Endothelial cell (in vitro differentiated cells): ENCODE results near the gene PANK4. TPM values are rescaled to one million over a fixed set of nuclear protein-coding genes. Genes with fewer than 3 reads are reported as not detected.

ENCODE experiments used
- DNase-seq: peaks from one replicate; pipeline ENCODE4 v3.0.0; 2021; ENCODE audit warnings: low spot score
- H3K27ac Mint-ChIP-seq: one replicate; pipeline ENCODE4 v1.8.0; 2021; ENCODE audit warnings: mixed read lengths, inconsistent platforms; ENCODE audit not compliant: unreplicated experiment
- H3K27me3 Mint-ChIP-seq: one replicate; pipeline ENCODE4 v1.8.0; 2021; ENCODE audit warnings: mild to moderate bottlenecking, moderate library complexity, mixed read lengths, inconsistent platforms; ENCODE audit not compliant: unreplicated experiment
- H3K36me3 Mint-ChIP-seq: one replicate; pipeline ENCODE4 v1.8.0; 2021; ENCODE audit warnings: mild to moderate bottlenecking, low read depth, mixed read lengths, inconsistent platforms; ENCODE audit not compliant: unreplicated experiment
- H3K4me1 Mint-ChIP-seq: one replicate; pipeline ENCODE4 v1.8.0; 2021; ENCODE audit warnings: mild to moderate bottlenecking, mixed read lengths, inconsistent platforms; ENCODE audit not compliant: unreplicated experiment
- H3K4me3 Mint-ChIP-seq: one replicate; pipeline ENCODE4 v1.8.0; 2021; ENCODE audit warnings: mild to moderate bottlenecking, mixed read lengths, inconsistent platforms; ENCODE audit not compliant: unreplicated experiment
- H3K9me3 Mint-ChIP-seq: one replicate; pipeline ENCODE4 v1.8.0; 2021; ENCODE audit warnings: mixed read lengths, inconsistent platforms; ENCODE audit not compliant: unreplicated experiment
- total RNA-seq: library from RNA; stranded (reverse); fragmentation: NEBNext Ultra II Directional; extraction: Animal tissue kit (Norgen Biotek cat#: 25700); gene quantifications from one replicate; pipeline ENCODE4 v1.2.1, GENCODE V29; 2021; ENCODE audit not compliant: unreplicated experiment
- TF ChIP-seq, protein P1 (sequence below): fragments of 200-600 bp; sonication (generic); IDR thresholded peaks from one replicate; pipeline ENCODE4 v1.5.0; 2021; ENCODE audit warnings: antibody characterized with exemption; ENCODE audit not compliant: unreplicated experiment

PANK4 gene
- total RNA-seq, 1 donor from 2014 or later: 32.3 TPM

DNA sequence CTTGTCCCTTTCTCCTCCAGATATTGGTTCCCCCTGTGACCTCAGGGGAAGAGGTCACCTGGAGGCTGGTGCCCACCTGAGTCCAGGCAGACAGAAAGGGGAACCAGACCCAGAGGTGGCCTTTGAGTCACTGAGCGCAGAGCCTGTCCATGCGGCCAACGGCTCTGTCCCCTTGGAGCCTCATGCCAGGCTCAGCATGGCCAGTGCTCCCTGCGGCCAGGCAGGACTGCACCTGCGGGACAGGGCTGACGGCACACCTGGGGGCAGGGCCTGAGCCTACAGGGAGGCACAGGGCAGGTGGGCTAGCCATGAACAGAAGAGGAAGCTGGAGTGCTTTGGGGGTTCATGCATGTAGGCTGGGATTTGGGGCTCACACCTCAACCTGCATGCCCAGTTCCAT lies 32.5 kb upstream of the PANK4 start:
- Mint-ChIP-seq H3K27me3 (peaks cover 7% of the 10 kb centered on the region), H3K36me3 (no peaks in the 10 kb centered on the region), H3K9me3 (no peaks in the 10 kb centered on the region), H3K4me1 (no peaks in the 10 kb centered on the region), H3K4me3 (no peak overlapping the region), H3K27ac (no peak overlapping the region)
- DNase-seq: no peak
- TF ChIP-seq, protein P1, sequence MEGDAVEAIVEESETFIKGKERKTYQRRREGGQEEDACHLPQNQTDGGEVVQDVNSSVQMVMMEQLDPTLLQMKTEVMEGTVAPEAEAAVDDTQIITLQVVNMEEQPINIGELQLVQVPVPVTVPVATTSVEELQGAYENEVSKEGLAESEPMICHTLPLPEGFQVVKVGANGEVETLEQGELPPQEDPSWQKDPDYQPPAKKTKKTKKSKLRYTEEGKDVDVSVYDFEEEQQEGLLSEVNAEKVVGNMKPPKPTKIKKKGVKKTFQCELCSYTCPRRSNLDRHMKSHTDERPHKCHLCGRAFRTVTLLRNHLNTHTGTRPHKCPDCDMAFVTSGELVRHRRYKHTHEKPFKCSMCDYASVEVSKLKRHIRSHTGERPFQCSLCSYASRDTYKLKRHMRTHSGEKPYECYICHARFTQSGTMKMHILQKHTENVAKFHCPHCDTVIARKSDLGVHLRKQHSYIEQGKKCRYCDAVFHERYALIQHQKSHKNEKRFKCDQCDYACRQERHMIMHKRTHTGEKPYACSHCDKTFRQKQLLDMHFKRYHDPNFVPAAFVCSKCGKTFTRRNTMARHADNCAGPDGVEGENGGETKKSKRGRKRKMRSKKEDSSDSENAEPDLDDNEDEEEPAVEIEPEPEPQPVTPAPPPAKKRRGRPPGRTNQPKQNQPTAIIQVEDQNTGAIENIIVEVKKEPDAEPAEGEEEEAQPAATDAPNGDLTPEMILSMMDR: no peak

DNA sequence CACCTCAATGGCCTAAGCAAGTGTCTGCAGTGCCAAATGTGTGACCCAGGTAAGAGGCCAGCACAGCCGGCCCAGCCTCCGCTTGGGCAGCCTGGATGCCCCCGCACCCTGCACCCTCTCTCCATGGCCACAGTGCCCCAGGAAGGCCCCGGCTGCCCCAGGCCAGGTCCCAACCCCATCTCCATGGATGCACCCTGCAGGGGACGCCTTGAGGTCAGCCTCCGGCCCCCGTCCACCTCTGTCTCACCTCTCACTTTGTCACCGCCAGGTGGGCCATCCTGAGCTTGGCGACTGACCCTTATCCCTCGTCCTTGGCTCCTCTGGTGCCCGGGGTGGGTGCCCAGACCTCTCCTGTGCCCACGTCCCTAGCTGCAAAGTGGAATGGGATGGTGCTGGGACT lies 32.0 kb upstream of the PANK4 start:
- H3K27me3 Mint-ChIP-seq: peaks cover 9% of the 10 kb centered on the region
- no peaks in the 10 kb centered on the region for H3K9me3 Mint-ChIP-seq
- H3K4me1 Mint-ChIP-seq: no peaks in the 10 kb centered on the region
- DNase-seq: no peak
- TF ChIP-seq, protein P1: no peak
- no peaks in the 10 kb centered on the region for H3K36me3 Mint-ChIP-seq
- H3K27ac Mint-ChIP-seq: no peak overlapping the region
- H3K4me3 Mint-ChIP-seq: no peak overlapping the region

DNA sequence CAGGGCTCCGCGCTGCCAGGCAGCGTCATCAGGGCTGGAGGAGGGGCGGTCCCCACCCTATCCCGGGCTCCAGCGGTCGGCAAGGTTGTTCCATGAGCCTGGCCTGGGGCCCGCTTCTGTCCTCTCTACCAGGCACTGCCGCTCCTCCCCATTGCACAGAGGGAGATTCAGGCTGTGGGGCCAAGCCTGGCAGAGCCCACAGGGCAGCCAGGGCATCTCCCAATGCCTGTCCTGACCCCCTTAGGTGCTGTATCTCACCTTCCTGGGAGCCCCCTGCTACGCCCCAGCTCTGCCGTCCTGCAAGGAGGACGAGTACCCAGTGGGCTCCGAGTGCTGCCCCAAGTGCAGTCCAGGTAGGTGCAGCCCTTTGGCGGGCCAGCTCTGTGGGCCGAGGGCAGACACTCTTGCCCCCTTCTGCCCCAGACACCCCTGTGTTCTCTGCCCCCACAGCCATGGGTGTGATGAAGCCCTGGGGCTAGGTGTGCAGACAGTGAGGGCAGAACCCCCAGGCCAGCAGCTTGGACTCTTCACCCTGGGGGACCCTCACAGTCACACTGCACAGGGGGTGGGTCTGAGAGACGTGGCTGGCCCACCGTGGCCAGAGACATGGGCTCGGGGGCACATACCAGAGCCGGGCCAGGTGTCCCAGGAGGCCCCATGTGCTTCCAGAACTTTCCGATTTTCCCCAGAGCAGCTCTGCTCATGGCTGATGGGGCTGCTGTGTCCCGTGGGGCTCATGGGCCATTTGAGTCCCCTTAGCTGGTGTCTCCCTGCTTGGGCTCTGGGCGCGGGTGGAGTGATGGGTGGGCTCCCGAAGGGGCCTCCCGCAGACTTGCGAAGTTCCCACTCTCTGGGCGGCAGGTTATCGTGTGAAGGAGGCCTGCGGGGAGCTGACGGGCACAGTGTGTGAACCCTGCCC lies 31.3 kb upstream of the PANK4 start:
- no peaks in the 10 kb centered on the region for H3K4me1 Mint-ChIP-seq
- no peak overlapping the region for H3K4me3 Mint-ChIP-seq
- H3K27ac Mint-ChIP-seq: no peak overlapping the region
- H3K9me3 Mint-ChIP-seq: no peaks in the 10 kb centered on the region
- no peak for DNase-seq
- no peaks in the 10 kb centered on the region for H3K36me3 Mint-ChIP-seq
- TF ChIP-seq, protein P1: no peak
- H3K27me3 Mint-ChIP-seq: peaks cover 7% of the 10 kb centered on the region

DNA sequence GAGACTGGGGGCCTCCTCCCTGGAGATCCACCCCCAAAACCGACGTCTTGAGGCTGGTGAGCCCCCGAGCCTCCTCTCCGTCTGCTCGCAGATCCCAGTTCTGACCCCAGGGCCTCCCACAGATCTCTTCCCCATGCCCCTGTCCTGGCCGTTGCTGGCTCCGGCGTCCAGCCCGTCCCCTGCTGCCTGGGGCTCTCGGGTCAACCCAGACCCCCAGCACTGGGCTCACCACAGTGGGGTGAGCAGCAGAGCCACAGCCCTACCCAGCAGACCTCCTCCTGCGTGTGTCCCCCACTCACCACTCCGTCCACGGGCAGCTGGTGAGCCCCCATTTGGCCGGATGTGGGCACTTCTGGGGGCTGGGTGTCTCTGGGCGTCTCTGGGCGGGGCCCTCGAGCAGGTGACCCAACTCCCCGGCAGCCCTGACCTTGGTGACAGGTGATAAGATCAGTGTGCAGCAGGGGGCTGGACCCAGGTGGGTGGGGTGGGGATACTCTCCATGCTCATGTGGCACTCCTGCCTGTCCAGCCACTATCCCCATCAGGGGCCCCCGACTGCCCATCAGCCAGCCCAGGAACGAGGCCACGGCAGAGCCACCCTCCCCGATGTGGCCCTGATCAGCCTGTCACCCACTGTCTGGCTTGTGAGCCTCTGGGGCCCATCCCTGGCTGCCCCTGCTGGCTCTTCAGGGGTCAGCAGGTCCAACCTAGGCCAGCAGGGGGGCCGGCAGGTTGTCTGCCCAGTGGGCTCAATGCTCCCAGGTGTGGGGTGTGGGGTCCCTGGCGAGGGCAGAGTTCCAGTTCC lies 30.5 kb upstream of the PANK4 start:
- Mint-ChIP-seq H3K4me3 (no peak overlapping the region), H3K4me1 (no peaks in the 10 kb centered on the region), H3K9me3 (no peaks in the 10 kb centered on the region), H3K27me3 (peaks cover 7% of the 10 kb centered on the region), H3K36me3 (no peaks in the 10 kb centered on the region), H3K27ac (no peak overlapping the region)
- DNase-seq: no peak
- TF ChIP-seq, protein P1: no peak
